Kidney (tissue), 14 donors: ENCODE measurements around the gene SRRM3. TPM values are rescaled to one million over a fixed set of nuclear protein-coding genes. Genes with fewer than 3 reads are reported as not detected.
A peak's percentile ranks its signal among the peaks of the same experiment; 100 is the strongest.
"Not testable (repeated sequence)": the region's sequence is repeated elsewhere in the genome, so short reads cannot be mapped to it uniquely, and the experiment has no call there.

Source experiments
- DNase-seq, 5 donors: peaks; one replicate each; pipeline ENCODE4 v3.0.0-alpha.2; 2013 to 2020
- FAIRE-seq: peaks from 2 replicates; lab custom pipeline; 2012; peaks lifted over from hg19 to GRCh38; lab: Jason Lieb, UNC
- H3K27ac ChIP-seq, 2 donors: one replicate each; pipeline ENCODE4 v1.7.0; 2013; ENCODE audit warnings: low read depth in 2 of 2, low read length in 2 of 2, inconsistent platforms in 1 of 2
- H3K27me3 ChIP-seq: one replicate; pipeline ENCODE4 v1.7.1; 2013; ENCODE audit warnings: low read length, inconsistent platforms; ENCODE audit not compliant: control insufficient read depth, insufficient read depth
- H3K36me3 ChIP-seq, 3 donors: one replicate each; pipeline versions ENCODE4 v1.7.0 to v1.7.1; 2013; ENCODE audit warnings: low read length in 3 of 3, control low read depth in 1 of 3, inconsistent platforms in 1 of 3; ENCODE audit not compliant: insufficient read depth in 3 of 3, control insufficient read depth in 2 of 3
- H3K4me1 ChIP-seq, 3 donors: one replicate each; pipeline versions ENCODE4 v1.7.0 to v1.7.1; 2013; ENCODE audit warnings: low read length in 3 of 3, inconsistent platforms in 1 of 3, low read depth in 1 of 3; ENCODE audit not compliant: control insufficient read depth in 2 of 3, insufficient read depth in 2 of 3
- H3K4me3 ChIP-seq, 3 donors: one replicate each; pipeline versions ENCODE4 v1.7.0 to v1.8.1; 2013; ENCODE audit warnings: low read length in 3 of 3, control low read depth in 1 of 3, inconsistent platforms in 1 of 3
- H3K9ac ChIP-seq, 3 donors: one replicate each; pipeline versions ENCODE4 v1.7.0 to v1.7.1; 2013; ENCODE audit warnings: low read length in 3 of 3, control low read depth in 1 of 3, inconsistent platforms in 1 of 3
- H3K9me3 ChIP-seq, 3 donors: one replicate each; pipeline versions ENCODE4 v1.7.0 to v1.7.1; 2013; ENCODE audit warnings: low read length in 3 of 3, control low read depth in 1 of 3, inconsistent platforms in 1 of 3; ENCODE audit not compliant: control insufficient read depth in 2 of 3, insufficient read depth in 1 of 3
- CTCF ChIP-seq: IDR thresholded peaks from 3 replicates; pipeline ENCODE4 v1.5.1; 2012; ENCODE audit warnings: mild to moderate bottlenecking, moderate library complexity, borderline replicate concordance; ENCODE audit not compliant: insufficient read depth; ENCODE audit errors: extremely low read depth
- intact Hi-C: fragments of 100-400 bp; cut with DNase I; formaldehyde crosslinking; loops from one replicate; pipeline ENCODE4 v1.11.1; 2022
- polyA plus RNA-seq: library from polyadenylated mRNA; stranded (reverse); fragments of 350-450 nt; fragmentation: Illumina TruSeq; extraction: RNeasy Lipid Tissue Mini Kit (QIAGEN cat#74804); gene quantifications from one replicate; pipeline ENCODE4 v1.2.3, GENCODE V29; 2014; ENCODE audit warnings: low read depth, low replicate concordance; ENCODE audit not compliant: insufficient read depth
- total RNA-seq: library from RNA; stranded (reverse); fragmentation: NEBNext Ultra II Directional; extraction: Animal tissue kit (Norgen Biotek cat#: 25700); gene quantifications from one replicate; pipeline ENCODE4 v1.2.1, GENCODE V29; 2021
- donor health status: control.
- donor health status: control.
- donor health status: control.
- donor health status: control.
- donor health status: control.
- donor health status: DM: yes; HTN: yes; CAD: no.
- donor health status: Normal renal cell carcinoma (clear cell type).

SRRM3 gene
- total and polyA plus RNA-seq, 2 donors from 2014 or later = 0.99 to 1.0 TPM

GRCh38 chr7:76291351-76292212 is 89.9 kb downstream of the SRRM3 start:
- Histone ChIP-seq H3K9ac (peak overlapping the region in 2 of 3 donors; percentile 60 to 78), H3K4me3 (peak overlapping the region in 2 of 3 donors; percentile 54 to 57), H3K27me3 (no peaks in the 10 kb centered on the region), H3K9me3 (no peaks in the 10 kb centered on the region), H3K36me3 (no peaks in the 10 kb centered on the region), H3K27ac (peak overlapping the region; percentile 89 to 98), H3K4me1 (peaks cover 0 to 24% (median 7%) of the 10 kb centered on the region in 3 donors)
- DNase-seq (peak; percentile 90 to 97 (median 92)), FAIRE-seq (peak; percentile 57)
- intact Hi-C loops = no loop called here
- TF ChIP-seq CTCF = peak; percentile 99

GRCh38 chr7:76292213-76292573 is 90.5 kb downstream of the SRRM3 start:
- FAIRE-seq = no peak
- peak overlapping the region in 2 of 3 donors; percentile 54 to 57 for H3K4me3 ChIP-seq

GRCh38 chr7:76292911-76293310 is 91.2 kb downstream of the SRRM3 start:
- Histone ChIP-seq H3K4me1 (peaks cover 0 to 24% (median 7%) of the 10 kb centered on the region in 3 donors), H3K27ac (peak overlapping the region in 1 of 2 donors; percentile 100), H3K9ac (peak overlapping the region in 2 of 3 donors; percentile 34 to 59)
- H3K9me3 ChIP-seq, H3K4me3 ChIP-seq, intact Hi-C loops, DNase-seq, H3K36me3 ChIP-seq, FAIRE-seq, H3K27me3 ChIP-seq: not testable (repeated sequence)

More at GRCh38 chr7:76292213-76292573, 90.5 kb downstream of the SRRM3 start:
- Histone ChIP-seq H3K27me3 (no peaks in the 10 kb centered on the region), H3K27ac (peak overlapping the region; percentile 89 to 98), H3K9ac (peak overlapping the region in 2 of 3 donors; percentile 60 to 78), H3K9me3 (no peaks in the 10 kb centered on the region), H3K4me1 (peaks cover 0 to 24% (median 7%) of the 10 kb centered on the region in 3 donors), H3K36me3 (no peaks in the 10 kb centered on the region)
- intact Hi-C loops = no loop called here
- no peak for DNase-seq
- no peak for TF ChIP-seq CTCF

GRCh38 chr7:76293407-76293901 is 91.8 kb downstream of the SRRM3 start:
- no peak for TF ChIP-seq CTCF
- peaks cover 0 to 24% (median 7%) of the 10 kb centered on the region in 3 donors for H3K4me1 ChIP-seq
- no peaks in the 10 kb centered on the region for H3K9me3 ChIP-seq
- no peak for DNase-seq
- no peak for FAIRE-seq
- no peak overlapping the region for H3K4me3 ChIP-seq
- H3K36me3 ChIP-seq = no peaks in the 10 kb centered on the region
- peak overlapping the region in 2 of 3 donors; percentile 34 to 82 for H3K9ac ChIP-seq
- peak overlapping the region; percentile 97 to 100 for H3K27ac ChIP-seq
- H3K27me3 ChIP-seq = no peaks in the 10 kb centered on the region
- intact Hi-C loops = no loop called here
